Measurements from ENCODE around the gene MAN2A1. TPM values are rescaled to one million over a fixed set of nuclear protein-coding genes. Genes with fewer than 3 reads are reported as not detected.

MAN2A1 gene
- total RNA-seq, 1 experiment from 2014 or later, result 35.4 TPM

GRCh38 chr5:109690242-109690974, 681 bp downstream of the MAN2A1 start:
- POLR2A ChIA-PET, result no interaction called here
- H2AFZ ChIP-seq (ENCODE audit: low read depth, low read length, poor library complexity, severe bottlenecking), result peak overlapping the region; percentile 79
- peaks cover 43% of the 10 kb centered on the region for H3K79me2 ChIP-seq (ENCODE audit: insufficient read depth, low read length)
- RAD21 ChIA-PET (ENCODE audit: low non-redundant PET in 1 of 2, low total read pairs in 2 of 2, uncharacterized antibody in 2 of 2, unreplicated experiment in 2 of 2), result no interaction called here
- H3K27me3 ChIP-seq (ENCODE audit: insufficient read depth, low read length), result no peaks in the 10 kb centered on the region
- no peaks in the 10 kb centered on the region for H3K9me3 ChIP-seq (ENCODE audit: control insufficient read depth in 1 of 2, insufficient read depth in 1 of 2, low read depth in 1 of 2, low read length in 2 of 2)
- H3K4me3 ChIP-seq (replicated peaks in 1 of 2; ENCODE audit: low read depth in 1 of 2, low read length in 2 of 2), result peak overlapping the region; percentile 67 to 74
- no peaks in the 10 kb centered on the region for H3K9me2 ChIP-seq (ENCODE audit: insufficient read depth)
- CTCF ChIA-PET, result interaction anchor here (1.2 to 1.4 kb wide), 2 partner anchors 937 to 1048 kb away, joined by 3 to 4 read pairs; no protein-coding TSS in a partner anchor
- DNase-seq (ENCODE audit: low read depth, low spot score) (peak; percentile 3), ATAC-seq (peak; percentile 26)
- H4K20me1 ChIP-seq (ENCODE audit: insufficient read depth), result no peaks in the 10 kb centered on the region
- H3K27ac ChIP-seq (ENCODE audit: low read depth, low read length), result peak overlapping the region; percentile 54
- peak overlapping the region; percentile 88 for H3K4me2 ChIP-seq (ENCODE audit: low read length)
- H3K4me1 ChIP-seq (ENCODE audit: control insufficient read depth in 1 of 2, insufficient read depth in 2 of 2, low read length in 2 of 2), result peaks cover 4 to 21% of the 10 kb centered on the region in 2 experiments; a peak in 3 of 4 replicates
- intact Hi-C loops (cut with micrococcal nuclease), result no loop called here
- TF ChIP-seq EGR1 (IDR thresholded peaks at IDR 0.05; ENCODE audit: low read depth), result no peak
- no peak for TF ChIP-seq JUND (IDR thresholded peaks at IDR 0.05)
- 0 out of 2 replicates have a peak, but pooled peaks have one; percentile 16 for TF ChIP-seq MAX (IDR thresholded peaks at IDR 0.05)
- TF ChIP-seq SIN3A (IDR thresholded peaks at IDR 0.05; ENCODE audit: low read depth), result peak; percentile 53; the same call in 1 of the 2 replicates
- peak; percentile 10 for TF ChIP-seq TCF7L2 (IDR thresholded peaks at IDR 0.05; ENCODE audit: borderline replicate concordance, extremely low read depth, insufficient read depth, insufficient read length)
- no peak for TF ChIP-seq ELF1 (IDR thresholded peaks at IDR 0.05; ENCODE audit: borderline replicate concordance, low read depth)
- H3K36me3 ChIP-seq (ENCODE audit: control insufficient read depth in 1 of 2, insufficient read depth in 2 of 2, low read length in 2 of 2), result no peaks in the 10 kb centered on the region
- BruUV-seq (replicated peaks), result no TSS peak
- H3K9ac ChIP-seq (ENCODE audit: low read length), result peak overlapping the region; percentile 69

GRCh38 chr5:109690975-109691574, 1.3 kb downstream of the MAN2A1 start:
- RAD21 ChIA-PET (ENCODE audit: low non-redundant PET in 1 of 2, low total read pairs in 2 of 2, uncharacterized antibody in 2 of 2, unreplicated experiment in 2 of 2), result interaction anchor here in 1 of 2 experiments (0.6 kb wide), 1 partner anchor 1051 kb away, joined by 3 read pairs; no protein-coding TSS in a partner anchor
- ATAC-seq (peak; percentile 33), DNase-seq (ENCODE audit: low read depth, low spot score) (peak; percentile 28)
- Histone ChIP-seq H3K9me2 (ENCODE audit: insufficient read depth) (no peaks in the 10 kb centered on the region), H2AFZ (ENCODE audit: low read depth, low read length, poor library complexity, severe bottlenecking) (peak overlapping the region; percentile 79), H3K9ac (ENCODE audit: low read length) (peak overlapping the region; percentile 69), H3K36me3 (ENCODE audit: control insufficient read depth in 1 of 2, insufficient read depth in 2 of 2, low read length in 2 of 2) (no peaks in the 10 kb centered on the region), H3K79me2 (ENCODE audit: insufficient read depth, low read length) (peaks cover 48% of the 10 kb centered on the region), H4K20me1 (ENCODE audit: insufficient read depth) (no peaks in the 10 kb centered on the region), H3K4me3 (replicated peaks in 1 of 2; ENCODE audit: low read depth in 1 of 2, low read length in 2 of 2) (peak overlapping the region; percentile 67 to 74), H3K27ac (ENCODE audit: low read depth, low read length) (peak overlapping the region; percentile 54; the same call in 1 of the 2 replicates), H3K27me3 (ENCODE audit: insufficient read depth, low read length) (no peaks in the 10 kb centered on the region), H3K4me2 (ENCODE audit: low read length) (peak overlapping the region; percentile 88), H3K9me3 (ENCODE audit: control insufficient read depth in 1 of 2, insufficient read depth in 1 of 2, low read depth in 1 of 2, low read length in 2 of 2) (no peaks in the 10 kb centered on the region), H3K4me1 (ENCODE audit: control insufficient read depth in 1 of 2, insufficient read depth in 2 of 2, low read length in 2 of 2) (peaks cover 4 to 21% of the 10 kb centered on the region in 2 experiments; a peak in 3 of 4 replicates)
- intact Hi-C loops (cut with micrococcal nuclease), result no loop called here
- no peak for TF ChIP-seq EZH2phosphoT487 (IDR thresholded peaks at IDR 0.05; ENCODE audit: borderline replicate concordance)
- no peak for TF ChIP-seq CEBPB (IDR thresholded peaks at IDR 0.05; ENCODE audit: low read depth)
- TF ChIP-seq CTCF (IDR thresholded peaks at IDR 0.05 in 2 of 3, conservative IDR thresholded peaks at IDR 0.05 in 1 of 3; ENCODE audit: borderline replicate concordance in 1 of 3, insufficient read depth in 1 of 3, low read depth in 2 of 3, low read length in 2 of 3), result peak; percentile 50 to 66 (median 62); a peak in 5 of 6 replicates
- no peak for TF ChIP-seq SRF (IDR thresholded peaks at IDR 0.05; ENCODE audit: low read depth)
- no peak for TF ChIP-seq YY1 (IDR thresholded peaks at IDR 0.05; ENCODE audit: extremely low read depth, insufficient replicate concordance, low read depth, low read length)
- no peak for TF ChIP-seq ZNF274 (IDR thresholded peaks at IDR 0.05; ENCODE audit: low read depth, low read length)
- TF ChIP-seq RAD21 (IDR thresholded peaks at IDR 0.05; ENCODE audit: low read depth), result peak; percentile 68
- peak; percentile 5 for TF ChIP-seq TCF7L2 (IDR thresholded peaks at IDR 0.05; ENCODE audit: borderline replicate concordance, extremely low read depth, insufficient read depth, insufficient read length)
- CTCF ChIA-PET, result interaction anchor here (1.2 to 1.4 kb wide), 2 partner anchors 936 to 1049 kb away, joined by 3 to 4 read pairs; no protein-coding TSS in a partner anchor
- BruUV-seq (replicated peaks), result TSS peak; percentile 56
- POLR2A ChIA-PET, result no interaction called here

Data from HCT116 (cell line).